Epidermal melanocyte (primary cell): Measurements from ENCODE around the gene RASAL1.

ENCODE experiments used
- DNase-seq: peaks from one replicate; pipeline ENCODE4 v3.0.0; 2011; ENCODE audit warnings: low spot score; ENCODE audit not compliant: insufficient read length

Gene RASAL1

DNA sequence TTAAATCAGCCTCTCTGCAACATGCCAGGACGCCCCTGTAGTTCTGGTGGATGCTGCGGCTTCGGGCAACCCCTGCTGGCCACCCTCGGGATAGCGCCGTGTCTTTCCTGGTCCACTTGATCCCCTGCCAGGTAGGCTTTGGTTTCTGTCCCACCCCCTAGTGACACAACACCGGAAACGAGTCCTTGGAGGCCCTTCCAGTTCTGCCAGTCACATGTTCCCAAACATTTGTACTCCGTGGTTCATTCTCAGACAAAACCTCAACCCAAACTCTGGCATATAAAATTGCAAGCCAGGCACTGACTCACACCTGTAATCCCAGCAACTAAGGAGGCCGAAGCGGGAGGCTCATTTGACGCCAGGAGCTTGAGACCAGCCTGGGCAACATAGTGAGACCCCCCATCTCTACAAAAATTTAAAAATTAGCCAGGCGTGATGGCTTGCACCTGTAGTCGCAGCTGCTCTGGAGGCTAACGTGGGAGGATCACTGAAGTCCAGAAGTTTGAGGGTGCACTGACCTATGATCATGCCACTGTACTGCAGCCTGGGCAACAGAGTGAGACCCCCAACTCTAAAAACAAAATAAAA lies 37.0 kb downstream of the RASAL1 start:
- DNase-seq: peak; percentile 62

DNA sequence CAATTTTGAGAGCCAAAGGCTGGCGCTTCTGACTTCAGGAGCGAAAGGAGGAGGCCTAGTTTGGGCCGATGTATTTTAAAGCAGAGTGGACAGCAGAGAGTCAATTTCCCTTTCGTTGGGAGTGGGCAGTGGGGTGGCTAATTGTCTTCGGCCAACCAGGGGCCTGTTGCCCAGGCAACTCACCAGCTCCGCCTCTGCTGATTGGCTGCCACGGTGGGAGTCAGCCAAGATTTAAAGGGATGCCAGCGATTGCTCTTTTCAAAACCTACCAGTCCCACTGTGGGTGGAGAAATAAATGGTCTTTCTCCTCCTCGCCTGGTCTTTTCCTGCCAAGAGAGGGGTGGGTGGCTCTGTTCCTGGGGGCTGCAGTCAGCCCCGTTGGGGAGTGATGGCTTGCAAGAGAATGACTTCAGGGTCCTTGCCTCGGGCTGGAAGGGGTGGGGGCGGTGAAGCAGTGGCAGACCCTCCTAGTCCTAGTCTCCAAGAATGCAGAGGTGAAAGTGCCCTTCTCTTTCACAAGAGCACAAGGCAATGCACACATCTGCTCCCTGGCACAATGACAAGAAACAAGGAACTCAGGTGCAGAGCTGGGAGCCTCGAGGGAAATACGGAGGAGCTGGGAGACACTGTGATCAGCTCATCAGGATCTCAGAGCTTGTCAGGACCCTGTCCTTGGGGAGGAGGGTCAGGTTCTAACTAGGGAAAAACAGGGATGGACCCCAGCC lies 37.7 kb downstream of the RASAL1 start:
- DNase-seq: no peak

DNA sequence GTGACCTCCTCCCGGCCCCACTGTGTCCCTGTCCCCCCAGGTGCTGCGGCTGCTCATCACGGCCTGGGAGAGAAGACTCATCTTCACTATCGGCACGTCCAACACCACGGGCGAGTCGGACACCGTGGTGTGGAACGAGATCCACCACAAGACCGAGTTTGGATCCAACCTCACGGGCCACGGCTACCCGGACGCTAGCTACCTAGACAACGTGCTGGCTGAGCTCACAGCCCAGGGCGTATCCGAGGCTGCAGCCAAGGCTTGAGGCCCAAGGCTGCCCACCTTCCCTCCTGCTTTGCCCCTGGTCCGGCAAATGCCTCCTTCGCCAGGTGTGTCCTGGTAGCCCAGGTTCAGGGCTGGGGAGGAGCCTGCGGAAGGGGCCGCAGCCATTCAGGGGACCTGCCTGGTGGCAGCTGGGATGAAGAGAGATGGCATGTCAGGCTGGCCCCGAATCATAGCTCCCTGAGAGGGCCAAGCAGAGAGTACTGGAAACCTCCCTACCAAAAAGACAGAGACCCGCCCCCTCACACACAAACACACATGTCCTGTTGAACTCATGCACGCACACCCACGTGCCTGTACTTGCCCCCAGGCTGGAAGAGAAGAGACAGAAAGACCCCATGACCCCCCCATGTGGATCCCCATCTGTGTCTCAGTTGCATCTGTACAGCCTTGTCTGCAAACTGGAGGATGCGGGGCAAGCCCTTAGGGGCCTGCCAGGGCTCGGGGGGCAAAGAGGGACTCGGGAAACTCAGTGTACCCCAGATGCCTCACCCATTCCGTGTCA lies 38.7 kb downstream of the RASAL1 start:
- DNase-seq: no peak

DNA sequence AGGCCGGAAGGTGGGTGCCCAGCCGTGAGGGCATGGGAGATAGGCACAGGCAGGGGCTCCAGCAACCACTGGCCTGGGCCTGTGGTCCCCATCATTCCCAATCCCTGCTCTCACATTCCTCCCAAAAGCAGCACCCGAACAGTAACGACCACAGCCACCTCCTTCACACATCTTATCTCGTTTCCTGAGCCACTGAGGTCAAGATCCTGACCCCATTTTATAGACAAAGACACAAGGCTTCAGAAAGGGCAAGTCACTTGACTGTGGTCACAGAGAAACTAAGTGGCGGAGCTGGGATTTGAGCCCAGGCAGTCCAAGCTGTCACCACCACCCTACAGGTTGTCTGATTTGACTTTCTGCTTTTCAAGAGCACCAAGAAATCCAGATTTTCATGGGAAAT lies 40.2 kb downstream of the RASAL1 start:
- DNase-seq: no peak

DNA sequence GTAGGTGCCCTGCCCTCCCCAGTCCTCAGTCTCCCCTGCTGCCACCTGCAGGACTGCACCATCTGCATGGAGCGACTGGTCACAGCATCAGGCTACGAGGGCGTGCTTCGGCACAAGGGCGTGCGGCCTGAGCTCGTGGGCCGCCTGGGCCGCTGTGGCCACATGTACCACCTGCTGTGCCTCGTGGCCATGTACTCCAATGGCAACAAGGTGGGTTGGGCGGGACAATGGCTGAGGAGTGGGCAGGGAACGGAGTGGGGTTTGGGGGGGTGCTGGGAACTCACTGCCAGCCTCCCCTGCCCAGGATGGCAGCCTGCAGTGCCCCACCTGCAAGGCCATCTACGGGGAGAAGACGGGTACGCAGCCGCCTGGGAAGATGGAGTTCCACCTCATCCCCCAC lies 40.8 kb downstream of the RASAL1 start:
- no peak for DNase-seq

DNA sequence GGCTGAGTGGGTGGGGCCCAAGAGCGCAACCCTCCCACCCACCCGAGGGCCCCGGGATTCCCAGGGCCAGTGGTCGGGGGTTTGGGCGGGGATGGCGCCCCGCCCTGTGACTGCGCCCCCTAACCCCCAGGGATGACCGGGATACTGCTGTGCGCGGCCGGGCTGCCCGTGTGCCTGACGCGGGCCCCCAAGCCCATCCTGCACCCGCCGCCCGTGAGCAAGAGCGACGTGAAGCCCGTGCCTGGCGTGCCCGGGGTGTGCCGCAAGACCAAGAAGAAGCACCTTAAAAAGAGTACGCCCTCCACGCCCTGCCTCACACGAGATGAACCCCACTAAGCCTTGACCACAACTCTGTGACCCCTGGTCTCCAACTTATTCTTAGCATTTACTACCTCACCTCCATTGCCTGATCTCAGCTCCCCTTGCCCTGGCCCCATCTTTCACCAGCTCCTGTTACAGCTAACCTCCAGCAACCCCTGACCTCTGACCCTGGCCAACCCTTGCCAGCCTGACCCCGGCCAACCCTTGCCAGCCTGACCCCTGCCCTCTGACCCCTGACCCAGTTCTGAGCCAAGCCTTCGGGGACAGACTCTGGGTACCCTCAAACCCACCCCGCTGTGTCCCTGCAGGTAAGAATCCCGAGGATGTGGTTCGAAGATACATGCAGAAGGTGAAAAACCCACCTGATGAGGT lies 42.0 kb downstream of the RASAL1 start:
- no peak for DNase-seq

DNA sequence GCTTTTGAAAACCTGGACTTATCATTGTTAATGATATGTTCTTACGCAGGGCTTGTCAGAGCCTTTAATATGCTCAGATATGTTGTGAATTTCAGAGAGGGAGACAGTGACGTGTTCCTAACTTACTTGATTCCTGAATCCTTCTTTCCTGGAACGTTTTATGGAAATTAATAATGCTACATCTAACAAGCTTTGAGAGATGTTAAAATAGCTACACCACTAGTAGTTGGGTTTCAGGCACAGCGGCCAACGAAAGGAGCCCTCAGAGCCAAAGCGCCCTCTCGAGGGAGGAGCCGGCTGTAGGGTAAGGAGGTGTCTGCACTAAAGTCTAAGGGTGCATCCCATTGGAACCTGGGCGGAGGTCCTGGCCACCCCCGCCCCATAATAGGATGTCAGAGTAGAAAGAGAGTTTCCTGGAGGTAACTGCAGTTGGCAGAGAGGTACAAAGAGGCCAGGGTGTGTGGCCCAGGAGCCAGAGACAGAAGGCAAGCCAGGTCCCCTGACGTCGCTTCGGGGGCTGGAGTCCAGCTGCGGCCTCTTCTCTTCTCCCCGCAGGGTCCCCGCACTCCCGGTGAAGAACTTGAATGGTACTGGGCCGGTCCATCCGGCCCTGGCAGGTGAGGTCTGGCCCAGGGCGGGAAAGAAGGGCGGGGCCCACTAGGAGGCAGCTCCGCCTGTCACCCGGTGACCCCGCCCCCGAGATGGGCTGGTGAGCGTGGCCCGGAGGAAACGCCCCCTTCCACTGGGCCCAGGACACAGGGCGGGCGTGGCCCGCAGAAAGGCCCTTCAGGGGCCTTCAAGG lies 42.8 kb downstream of the RASAL1 start:
- no peak for DNase-seq

DNA sequence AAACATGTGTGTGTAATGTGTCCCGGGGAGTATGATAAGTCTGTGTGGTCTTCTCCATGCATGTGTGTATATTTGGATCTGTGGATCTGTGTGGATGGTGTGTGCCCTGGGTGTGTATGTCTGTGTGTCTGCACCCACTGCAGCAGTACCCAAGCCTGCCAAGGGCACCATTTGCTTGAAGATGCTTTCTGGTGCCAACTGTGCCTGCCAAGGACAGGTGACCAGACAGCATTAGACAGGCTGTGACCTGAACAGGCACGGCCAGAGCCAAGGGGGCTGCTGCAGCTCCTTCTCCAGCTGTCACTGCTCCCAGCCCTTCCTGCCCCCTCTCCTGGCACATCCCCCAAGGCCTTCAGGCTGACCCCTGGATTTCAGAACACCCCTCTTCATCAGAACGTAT lies 44.1 kb downstream of the RASAL1 start:
- DNase-seq: no peak

DNA sequence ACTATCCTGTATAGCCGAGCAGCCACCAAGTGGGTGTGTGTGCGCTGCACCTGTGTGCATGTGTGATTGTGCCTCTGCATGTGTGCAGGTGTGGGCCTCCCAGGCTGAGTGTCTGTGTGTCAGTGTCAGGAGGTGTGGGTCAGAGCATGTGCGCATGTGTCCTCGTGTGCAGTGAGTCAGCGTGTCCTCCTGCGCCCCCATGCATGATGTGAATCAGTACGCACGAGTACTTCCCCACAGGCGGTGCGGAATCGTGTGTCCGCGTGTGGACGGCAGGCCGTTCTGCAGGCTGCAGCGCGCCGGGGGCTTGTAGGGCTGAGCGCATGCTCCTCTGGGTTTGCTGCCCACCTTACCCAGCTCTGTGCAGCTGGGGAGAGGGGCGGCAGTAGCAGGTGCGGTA lies 44.8 kb downstream of the RASAL1 start:
- DNase-seq: no peak

DNA sequence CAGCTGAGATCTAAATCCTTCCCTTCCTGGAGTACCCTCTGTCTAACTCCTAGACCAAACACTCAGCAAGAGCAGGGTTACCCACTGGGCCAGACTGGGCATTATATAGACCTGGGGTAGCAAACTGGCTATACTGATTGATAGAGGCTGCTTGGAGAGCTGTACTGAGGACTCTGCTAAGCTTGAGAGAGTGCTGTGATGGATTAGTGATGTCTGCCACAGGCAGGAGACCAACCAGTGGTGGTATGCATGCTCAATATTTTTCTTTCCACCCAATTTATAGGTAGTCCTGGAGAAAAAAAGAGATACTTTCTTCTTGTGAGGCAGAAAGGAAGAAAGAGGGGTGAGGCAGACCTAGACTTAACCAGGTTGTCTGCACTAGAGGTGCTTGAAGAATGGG lies 45.7 kb downstream of the RASAL1 start:
- DNase-seq: no peak

DNA sequence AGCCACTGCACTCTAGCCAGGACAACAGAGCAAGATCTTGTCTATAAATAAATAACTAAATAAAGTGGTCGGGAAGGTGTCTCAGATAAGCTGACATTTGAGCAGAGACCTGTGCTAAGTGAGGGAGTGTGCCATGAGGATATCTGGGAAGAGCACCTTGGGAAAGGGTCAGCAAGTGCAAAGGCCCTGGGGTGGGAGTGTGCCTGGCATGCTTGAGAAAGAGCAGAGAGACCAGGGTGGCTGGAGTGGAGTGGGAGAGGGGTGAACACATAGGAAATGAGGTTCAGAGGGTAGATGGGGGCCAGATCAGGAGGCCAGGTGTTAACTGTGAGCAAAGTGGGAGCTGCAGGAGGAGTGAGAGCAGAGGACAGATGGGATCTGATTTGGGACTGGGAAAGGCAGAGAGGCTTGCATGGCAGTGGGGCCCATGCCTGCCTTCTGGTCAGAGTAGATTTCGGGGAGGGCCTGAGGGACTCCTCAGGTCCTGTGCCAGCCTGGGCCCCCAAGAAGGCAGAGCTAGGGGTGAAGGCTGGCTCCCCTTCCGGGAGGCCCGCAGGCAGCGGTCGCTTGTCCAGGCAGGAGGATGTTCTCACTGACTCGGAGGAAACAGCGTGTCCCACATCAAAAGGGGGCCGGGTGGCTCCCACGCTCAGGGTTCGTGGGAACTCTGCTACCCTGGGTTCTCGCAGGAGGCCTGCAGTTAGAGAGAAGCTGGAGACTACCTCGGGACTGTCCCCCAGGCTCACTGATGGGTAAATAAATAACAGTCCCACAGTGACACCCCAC lies 46.4 kb downstream of the RASAL1 start:
- no peak for DNase-seq

DNA sequence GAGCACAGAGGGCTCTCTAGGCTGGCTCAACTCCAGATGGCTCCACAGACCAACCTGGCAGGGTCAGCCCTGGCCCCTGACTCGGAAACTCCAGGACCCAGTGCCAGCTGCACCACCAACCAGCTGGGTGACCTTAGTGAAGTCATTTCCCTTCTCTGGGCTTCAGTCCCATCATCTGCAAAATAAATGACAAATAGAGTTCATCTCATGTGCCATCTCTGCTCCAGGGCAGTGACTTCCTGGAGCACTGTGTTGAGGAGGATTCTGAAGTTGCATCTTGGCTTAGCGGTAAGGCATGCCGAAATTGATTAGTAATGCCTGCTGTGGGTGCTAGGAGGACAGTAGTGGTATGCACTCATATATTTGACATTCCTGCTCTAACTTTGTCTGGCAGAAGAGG lies 47.5 kb downstream of the RASAL1 start:
- no peak for DNase-seq

DNA sequence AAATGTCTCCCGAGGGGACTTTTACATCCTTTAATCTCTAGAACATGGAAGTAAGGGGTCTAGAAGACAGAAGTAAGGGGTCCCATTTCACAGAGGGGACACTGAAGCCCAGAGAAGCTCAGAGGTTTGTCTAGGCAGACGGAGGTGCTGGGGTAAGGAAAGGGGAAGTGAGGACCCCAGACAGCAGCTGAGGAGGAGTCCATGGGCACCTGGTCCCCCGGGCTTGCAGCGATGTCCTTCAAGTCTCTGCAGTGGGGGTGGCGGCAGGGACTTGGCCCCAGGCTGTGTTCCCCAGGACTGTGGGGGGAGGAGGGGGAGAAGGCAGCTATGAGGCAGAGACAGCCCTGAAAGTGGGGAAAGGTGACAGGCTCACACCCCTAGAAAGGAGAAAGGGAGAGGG lies 48.4 kb downstream of the RASAL1 start:
- DNase-seq: no peak

DNA sequence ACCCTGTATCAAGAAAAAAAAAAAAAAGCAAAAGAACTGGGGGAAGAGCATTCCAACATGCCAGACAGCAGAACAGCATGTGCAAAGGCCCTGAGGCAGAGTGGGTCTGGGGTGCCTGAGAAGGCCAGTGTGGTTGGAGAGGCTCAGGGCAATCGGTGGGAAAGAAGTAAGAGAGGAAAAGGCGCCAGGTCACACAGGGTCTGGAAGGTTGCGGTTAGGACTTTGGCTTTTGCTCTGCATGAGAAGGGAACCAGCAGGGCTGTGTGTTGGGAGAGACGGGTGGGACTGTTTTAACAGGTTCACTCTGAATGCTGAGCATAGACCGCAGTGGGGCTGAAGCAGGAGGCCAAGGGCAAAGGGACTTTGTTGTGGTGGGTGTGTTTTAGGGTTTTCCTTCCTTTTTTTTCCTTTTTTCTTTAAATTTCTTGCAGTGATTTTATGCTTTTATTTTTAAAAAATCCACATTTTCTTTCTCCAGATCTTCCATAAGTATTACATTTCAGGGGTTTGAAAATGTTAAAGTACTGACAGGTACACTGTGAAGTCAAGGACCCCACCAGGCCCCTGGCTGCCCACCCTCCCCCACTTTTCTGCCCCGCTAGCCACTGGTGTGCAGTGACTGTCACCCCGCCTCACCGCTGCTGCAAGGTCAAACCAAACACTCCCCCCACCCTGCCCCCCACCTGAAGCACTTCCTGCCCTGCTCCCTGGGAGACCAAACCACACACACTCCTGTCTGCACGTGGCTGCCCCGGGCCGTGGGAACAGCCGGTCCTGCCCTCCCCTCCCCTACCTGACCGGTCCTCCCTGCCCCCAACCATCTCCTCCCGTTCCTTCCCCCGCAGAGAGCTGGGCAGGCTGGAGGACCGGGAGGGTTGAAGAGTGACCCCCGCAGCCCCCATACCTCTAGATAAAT lies 49.1 kb downstream of the RASAL1 start:
- no peak for DNase-seq

DNA sequence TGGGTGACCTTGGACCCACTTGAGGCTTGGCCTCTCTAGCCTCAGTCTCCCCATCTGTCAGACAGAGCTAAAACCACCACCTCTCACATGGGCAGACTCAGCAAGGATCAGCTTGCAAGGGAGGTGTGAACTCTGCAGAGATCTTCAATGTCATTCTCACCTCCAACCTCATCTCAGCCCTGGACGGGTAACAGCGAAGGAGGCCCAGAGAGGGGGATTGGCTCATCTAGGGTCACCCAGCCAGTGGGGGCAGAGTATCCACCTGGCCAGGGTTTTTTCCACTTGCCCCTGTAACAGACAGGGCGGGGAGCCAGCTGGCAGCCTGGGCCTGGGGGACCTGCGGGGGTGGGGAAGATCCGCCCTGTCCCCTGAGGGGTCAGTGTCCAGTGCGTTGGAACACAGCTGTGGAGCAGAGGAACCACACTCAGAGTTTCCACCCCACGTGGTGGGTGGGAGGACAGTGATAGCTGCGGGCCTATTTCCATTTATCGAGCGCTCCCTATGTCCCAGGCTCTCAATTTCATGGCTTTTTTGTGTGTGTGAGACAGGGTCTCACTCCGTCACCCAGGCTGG lies 51.6 kb downstream of the RASAL1 start:
- DNase-seq: no peak

DNA sequence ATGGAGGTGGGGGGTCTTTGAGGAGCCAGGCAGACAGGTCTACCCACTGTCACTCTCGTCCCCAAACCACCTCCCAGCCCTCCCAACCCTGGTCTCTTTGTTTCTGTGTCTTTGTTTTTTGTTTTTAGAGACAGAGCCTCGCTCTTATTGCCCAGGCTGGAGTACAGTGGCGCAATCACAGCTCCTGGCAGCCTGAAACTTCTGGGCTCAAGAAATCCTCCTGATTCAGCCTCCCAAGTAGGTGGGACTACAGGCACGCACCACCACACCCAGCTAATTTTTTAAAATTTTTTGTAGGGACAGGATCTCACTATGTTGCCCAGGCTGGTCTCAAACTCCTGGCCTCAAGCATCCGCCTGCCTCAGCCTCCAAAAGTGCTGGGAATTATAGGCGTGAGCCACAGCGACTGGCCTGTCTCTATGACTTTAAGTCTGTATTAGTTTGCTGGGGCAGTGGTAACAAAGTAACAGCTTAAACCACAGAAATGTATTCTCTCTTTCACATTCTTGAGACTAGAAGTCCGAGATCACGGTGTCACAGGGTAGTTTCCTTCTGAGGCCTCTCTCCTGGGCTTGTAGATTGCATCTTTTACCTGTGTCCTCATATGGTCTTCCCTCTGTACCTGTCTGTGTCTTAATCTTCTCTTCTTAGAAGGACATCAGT lies 52.9 kb downstream of the RASAL1 start:
- DNase-seq: no peak

DNA sequence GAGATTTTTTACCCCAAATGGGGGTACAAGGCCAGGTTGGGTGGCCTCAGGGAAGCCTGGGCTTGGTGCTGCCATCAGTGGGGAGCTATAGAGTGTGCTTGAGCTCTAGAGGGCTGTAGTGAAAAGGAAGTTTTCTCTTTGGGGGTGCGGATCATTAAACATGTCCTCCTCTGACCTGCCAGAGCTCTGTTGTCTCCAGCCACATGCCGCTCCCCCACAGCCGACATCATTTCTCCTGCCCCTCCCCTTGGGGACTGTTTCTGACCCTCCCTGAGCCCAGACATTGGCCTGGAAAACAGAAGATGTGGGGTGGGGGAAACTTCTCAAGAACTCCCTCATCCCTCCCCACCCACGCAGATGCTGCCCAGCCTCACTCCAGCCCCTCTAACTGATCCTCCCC lies 53.7 kb downstream of the RASAL1 start:
- DNase-seq: no peak

DNA sequence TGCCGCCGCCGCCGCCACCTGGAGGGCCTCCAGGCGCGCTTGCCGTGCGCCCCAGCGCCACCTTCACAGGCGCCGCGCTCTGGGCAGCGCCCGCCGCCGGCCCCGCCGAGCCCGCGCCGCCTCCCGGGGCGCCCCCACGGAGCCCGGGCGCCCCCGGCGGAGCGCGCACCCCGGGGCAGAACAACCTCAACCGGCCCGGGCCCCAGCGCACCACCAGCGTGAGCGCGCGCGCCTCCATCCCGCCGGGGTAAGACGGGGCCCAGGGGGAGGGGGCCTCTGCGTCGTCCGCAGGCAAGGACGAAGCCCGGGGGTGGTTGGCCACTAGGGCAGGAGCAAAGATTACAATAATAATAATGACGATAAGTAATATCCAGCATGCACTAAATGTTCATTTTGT lies 57.7 kb downstream of the RASAL1 start:
- no peak for DNase-seq
